Neural cell (in vitro differentiated cells): ENCODE measurements around the gene TAF1C. TPM values are rescaled to one million over a fixed set of nuclear protein-coding genes. Genes with fewer than 3 reads are reported as not detected.

Source experiments
- H2AFZ ChIP-seq: fragments of 200-600, 300-800 bp; sonication (generic), shearing (Covaris generic); 2 replicates; pipeline ENCODE4 v1.6.0; 2014; ENCODE audit warnings: low read depth, mild to moderate bottlenecking, antibody characterized with exemption, low read length, moderate library complexity
- H3F3A ChIP-seq: fragments of 200-600 bp; shearing (Covaris generic); 2 replicates; pipeline ENCODE4 v1.6.1; 2016; ENCODE audit warnings: mild to moderate bottlenecking, moderate library complexity, mixed read lengths, antibody characterized with exemption, low read length; ENCODE audit not compliant: insufficient read depth, poor library complexity, severe bottlenecking
- H3K27ac ChIP-seq: fragments of 200-600, 300-800 bp; sonication (generic), shearing (Covaris generic); 2 replicates; pipeline ENCODE4 v1.5.1; 2014; ENCODE audit warnings: mild to moderate bottlenecking, low read length, moderate library complexity
- H3K27me3 ChIP-seq: fragments of 300-800, 200-600 bp; sonication (generic), shearing (Covaris generic); 2 replicates; pipeline ENCODE4 v1.6.0; 2014; ENCODE audit warnings: mild to moderate bottlenecking, low read depth, low read length, moderate library complexity; ENCODE audit not compliant: insufficient read depth
- H3K36me3 ChIP-seq: fragments of 300-800, 200-600 bp; sonication (generic), shearing (Covaris generic); 2 replicates; pipeline ENCODE4 v1.5.1; 2014; ENCODE audit warnings: mild to moderate bottlenecking, antibody characterized with exemption, low read length, moderate library complexity; ENCODE audit not compliant: insufficient read depth
- H3K4me2 ChIP-seq: fragments of 300-800, 200-600 bp; sonication (generic), shearing (Covaris generic); 2 replicates; pipeline ENCODE4 v1.6.0; 2014; ENCODE audit warnings: mild to moderate bottlenecking, low read length
- H3K4me3 ChIP-seq: fragments of 300-800, 200-600 bp; sonication (generic), shearing (Covaris generic); 2 replicates; pipeline ENCODE4 v1.5.1; 2014; ENCODE audit warnings: mild to moderate bottlenecking, low read length, moderate library complexity
- H3K79me2 ChIP-seq: fragments of 200-600 bp; shearing (Covaris generic); replicated peaks from 2 replicates; pipeline ENCODE4 v1.6.0; 2014; ENCODE audit warnings: mild to moderate bottlenecking, low read length, moderate library complexity; ENCODE audit not compliant: insufficient read depth
- H3K9ac ChIP-seq: fragments of 300-800, 200-600 bp; sonication (generic), shearing (Covaris generic); 2 replicates; pipeline ENCODE4 v1.6.1; 2016; ENCODE audit warnings: mild to moderate bottlenecking, low read length, mixed read lengths
- H3K9me2 ChIP-seq: fragments of 200-600 bp; shearing (Covaris generic); 2 replicates; pipeline ENCODE4 v1.6.1; 2016; ENCODE audit warnings: mild to moderate bottlenecking, low read length, mixed read lengths; ENCODE audit not compliant: insufficient read depth
- H3K9me3 ChIP-seq: fragments of 200-600, 300-800 bp; sonication (generic), shearing (Covaris generic); 2 replicates; pipeline ENCODE4 v1.6.1; 2016; ENCODE audit warnings: mild to moderate bottlenecking, mixed run types, low read length, moderate library complexity, mixed read lengths
- H4K20me1 ChIP-seq: fragments of 200-600 bp; shearing (Covaris generic); 2 replicates; pipeline ENCODE4 v1.6.1; 2016; ENCODE audit warnings: mild to moderate bottlenecking, mixed run types; ENCODE audit not compliant: insufficient read depth
- EP300 ChIP-seq: fragments of 450-650 bp; conservative IDR thresholded peaks from 2 replicates; pipeline ENCODE4 v1.6.1; 2014; ENCODE audit warnings: antibody characterized with exemption, mild to moderate bottlenecking, moderate library complexity; ENCODE audit not compliant: poor library complexity, severe bottlenecking
- EZH2 ChIP-seq: fragments of 200-600, 300-800 bp; shearing (Covaris generic), sonication (generic); IDR thresholded peaks from 2 replicates; pipeline ENCODE4 v1.6.1; 2014; ENCODE audit warnings: antibody characterized with exemption, low read length, borderline replicate concordance, mild to moderate bottlenecking; ENCODE audit not compliant: insufficient read depth, poor library complexity, severe bottlenecking
- MXI1 ChIP-seq: fragments of 450-650 bp; conservative IDR thresholded peaks from 2 replicates; pipeline ENCODE4 v1.6.1; 2014; ENCODE audit warnings: antibody characterized with exemption, mild to moderate bottlenecking; ENCODE audit not compliant: poor library complexity, severe bottlenecking
- POLR2AphosphoS5 ChIP-seq: IDR thresholded peaks from 2 replicates; pipeline ENCODE4 v1.6.1; 2012
- RAD21 ChIP-seq: fragments of 450-650 bp; conservative IDR thresholded peaks from 2 replicates; pipeline ENCODE4 v1.6.1; 2014; ENCODE audit warnings: antibody characterized with exemption, mild to moderate bottlenecking, moderate library complexity
- SMC3 ChIP-seq: fragments of 450-650 bp; conservative IDR thresholded peaks from 2 replicates; pipeline ENCODE4 v1.6.1; 2014; ENCODE audit warnings: antibody characterized with exemption, mild to moderate bottlenecking, moderate library complexity; ENCODE audit not compliant: poor library complexity
- TAF1 ChIP-seq: IDR thresholded peaks from 2 replicates; pipeline ENCODE4 v1.6.1; 2012; ENCODE audit warnings: low read depth
- polyA plus RNA-seq: library from polyadenylated mRNA; depleted of rRNA; stranded (reverse); fragments of >200 nt; gene quantifications from 2 replicates; pipeline ENCODE4 v1.2.3, GENCODE V29; 2014
- TF ChIP-seq, protein P1 (sequence below): fragments of 450-650 bp; IDR thresholded peaks from 2 replicates; pipeline ENCODE4 v1.5.1; 2014; ENCODE audit warnings: antibody characterized with exemption, mild to moderate bottlenecking, moderate library complexity; ENCODE audit not compliant: poor library complexity, severe bottlenecking
- TF ChIP-seq, protein P2 (sequence below): IDR thresholded peaks from 2 replicates; pipeline ENCODE4 v1.6.1; 2012; ENCODE audit warnings: borderline replicate concordance

Gene TAF1C
- polyA plus RNA-seq, 1 donor from 2014 or later, result 25.5 TPM

DNA sequence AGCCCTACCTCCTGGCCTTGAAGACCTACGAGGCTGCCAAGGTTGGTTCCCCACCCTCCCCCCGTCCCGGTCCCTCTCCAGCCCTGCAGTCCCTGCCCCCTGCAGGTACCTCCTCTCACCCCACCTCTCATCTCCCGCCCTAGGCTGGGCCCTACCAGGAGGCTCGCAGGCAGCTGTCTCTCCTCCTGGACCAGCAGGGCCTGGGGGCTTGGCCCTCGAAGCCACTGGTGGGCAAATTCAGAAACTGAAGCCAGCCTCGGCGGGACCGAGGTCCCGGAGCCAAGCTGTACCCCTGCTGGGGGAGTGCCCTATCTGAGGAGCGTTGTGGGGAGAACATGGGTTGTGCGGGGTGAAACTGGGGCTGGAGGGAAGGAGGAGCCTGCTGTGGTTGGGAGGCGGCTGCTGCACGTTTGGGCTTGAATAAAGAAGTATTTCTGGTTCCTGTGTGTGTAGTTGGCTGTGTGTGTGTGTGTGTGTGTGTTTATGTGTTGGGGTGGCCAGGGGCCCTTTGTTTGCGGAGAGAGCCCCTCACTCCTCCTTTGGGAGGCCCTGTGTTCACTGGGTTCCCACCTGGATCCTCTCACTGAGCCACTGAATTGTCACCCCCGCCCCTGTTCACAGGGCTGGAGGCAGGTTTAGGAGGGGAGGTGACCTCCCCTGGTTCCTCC is 10.0 kb upstream of the TAF1C start:
- no peaks in the 10 kb centered on the region for H3K27me3 ChIP-seq
- no peak overlapping the region for H3K27ac ChIP-seq
- no peaks in the 10 kb centered on the region for H3K9me3 ChIP-seq
- no peak overlapping the region for H3K9ac ChIP-seq
- TF ChIP-seq TAF1 (no peak), EZH2 (no peak), SMC3 (no peak), EP300 (no peak), MXI1 (no peak), POLR2AphosphoS5 (no peak), RAD21 (no peak)
- TF ChIP-seq, protein P1, sequence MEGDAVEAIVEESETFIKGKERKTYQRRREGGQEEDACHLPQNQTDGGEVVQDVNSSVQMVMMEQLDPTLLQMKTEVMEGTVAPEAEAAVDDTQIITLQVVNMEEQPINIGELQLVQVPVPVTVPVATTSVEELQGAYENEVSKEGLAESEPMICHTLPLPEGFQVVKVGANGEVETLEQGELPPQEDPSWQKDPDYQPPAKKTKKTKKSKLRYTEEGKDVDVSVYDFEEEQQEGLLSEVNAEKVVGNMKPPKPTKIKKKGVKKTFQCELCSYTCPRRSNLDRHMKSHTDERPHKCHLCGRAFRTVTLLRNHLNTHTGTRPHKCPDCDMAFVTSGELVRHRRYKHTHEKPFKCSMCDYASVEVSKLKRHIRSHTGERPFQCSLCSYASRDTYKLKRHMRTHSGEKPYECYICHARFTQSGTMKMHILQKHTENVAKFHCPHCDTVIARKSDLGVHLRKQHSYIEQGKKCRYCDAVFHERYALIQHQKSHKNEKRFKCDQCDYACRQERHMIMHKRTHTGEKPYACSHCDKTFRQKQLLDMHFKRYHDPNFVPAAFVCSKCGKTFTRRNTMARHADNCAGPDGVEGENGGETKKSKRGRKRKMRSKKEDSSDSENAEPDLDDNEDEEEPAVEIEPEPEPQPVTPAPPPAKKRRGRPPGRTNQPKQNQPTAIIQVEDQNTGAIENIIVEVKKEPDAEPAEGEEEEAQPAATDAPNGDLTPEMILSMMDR, result no peak
- TF ChIP-seq, protein P2, sequence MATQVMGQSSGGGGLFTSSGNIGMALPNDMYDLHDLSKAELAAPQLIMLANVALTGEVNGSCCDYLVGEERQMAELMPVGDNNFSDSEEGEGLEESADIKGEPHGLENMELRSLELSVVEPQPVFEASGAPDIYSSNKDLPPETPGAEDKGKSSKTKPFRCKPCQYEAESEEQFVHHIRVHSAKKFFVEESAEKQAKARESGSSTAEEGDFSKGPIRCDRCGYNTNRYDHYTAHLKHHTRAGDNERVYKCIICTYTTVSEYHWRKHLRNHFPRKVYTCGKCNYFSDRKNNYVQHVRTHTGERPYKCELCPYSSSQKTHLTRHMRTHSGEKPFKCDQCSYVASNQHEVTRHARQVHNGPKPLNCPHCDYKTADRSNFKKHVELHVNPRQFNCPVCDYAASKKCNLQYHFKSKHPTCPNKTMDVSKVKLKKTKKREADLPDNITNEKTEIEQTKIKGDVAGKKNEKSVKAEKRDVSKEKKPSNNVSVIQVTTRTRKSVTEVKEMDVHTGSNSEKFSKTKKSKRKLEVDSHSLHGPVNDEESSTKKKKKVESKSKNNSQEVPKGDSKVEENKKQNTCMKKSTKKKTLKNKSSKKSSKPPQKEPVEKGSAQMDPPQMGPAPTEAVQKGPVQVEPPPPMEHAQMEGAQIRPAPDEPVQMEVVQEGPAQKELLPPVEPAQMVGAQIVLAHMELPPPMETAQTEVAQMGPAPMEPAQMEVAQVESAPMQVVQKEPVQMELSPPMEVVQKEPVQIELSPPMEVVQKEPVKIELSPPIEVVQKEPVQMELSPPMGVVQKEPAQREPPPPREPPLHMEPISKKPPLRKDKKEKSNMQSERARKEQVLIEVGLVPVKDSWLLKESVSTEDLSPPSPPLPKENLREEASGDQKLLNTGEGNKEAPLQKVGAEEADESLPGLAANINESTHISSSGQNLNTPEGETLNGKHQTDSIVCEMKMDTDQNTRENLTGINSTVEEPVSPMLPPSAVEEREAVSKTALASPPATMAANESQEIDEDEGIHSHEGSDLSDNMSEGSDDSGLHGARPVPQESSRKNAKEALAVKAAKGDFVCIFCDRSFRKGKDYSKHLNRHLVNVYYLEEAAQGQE, result no peak
- H2AFZ ChIP-seq, result no peak overlapping the region
- H3F3A ChIP-seq, result no peaks in the 10 kb centered on the region
- H3K36me3 ChIP-seq, result no peaks in the 10 kb centered on the region
- H3K4me2 ChIP-seq, result no peak overlapping the region
- no peak overlapping the region for H3K4me3 ChIP-seq
- no peaks in the 10 kb centered on the region for H3K9me2 ChIP-seq
- H3K79me2 ChIP-seq, result no peaks in the 10 kb centered on the region
- no peaks in the 10 kb centered on the region for H4K20me1 ChIP-seq

DNA sequence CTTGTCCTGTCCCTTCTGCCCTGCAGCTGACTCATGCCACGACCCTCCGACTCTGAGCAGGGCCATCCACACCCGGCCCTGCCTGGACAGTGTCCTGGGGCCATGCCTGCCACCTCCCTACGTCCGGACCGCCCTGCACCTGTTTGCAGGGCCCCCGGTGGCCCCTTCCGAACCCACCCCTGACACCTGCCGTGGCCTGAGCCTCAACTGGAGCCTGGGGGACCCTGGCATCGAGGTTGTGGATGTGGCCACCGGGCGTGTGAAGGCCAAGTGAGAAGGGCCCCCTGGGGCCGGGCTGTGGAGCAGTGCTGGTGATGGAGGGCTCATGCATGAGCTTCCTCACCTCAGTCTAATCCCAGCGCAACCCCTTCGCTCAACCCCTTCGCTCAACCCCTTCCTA is 9.2 kb upstream of the TAF1C start:
- TF ChIP-seq EZH2, result no peak
- TF ChIP-seq SMC3, result no peak
- TF ChIP-seq MXI1, result no peak
- TF ChIP-seq, protein P1, result no peak
- no peak for TF ChIP-seq POLR2AphosphoS5
- no peak for TF ChIP-seq RAD21
- TF ChIP-seq EP300, result no peak
- TF ChIP-seq TAF1, result no peak
- TF ChIP-seq, protein P2, result no peak
- Histone ChIP-seq H3K4me3 (no peak overlapping the region), H2AFZ (no peak overlapping the region), H3K27me3 (no peaks in the 10 kb centered on the region), H4K20me1 (no peaks in the 10 kb centered on the region), H3K4me2 (no peak overlapping the region), H3K36me3 (no peaks in the 10 kb centered on the region), H3F3A (no peaks in the 10 kb centered on the region), H3K79me2 (no peaks in the 10 kb centered on the region), H3K27ac (no peak overlapping the region), H3K9ac (no peak overlapping the region), H3K9me3 (no peaks in the 10 kb centered on the region), H3K9me2 (no peaks in the 10 kb centered on the region)
